NCI-H748 (cell line): ENCODE measurements around the gene NGLY1.

Experiments used
- DNase-seq: peaks from one replicate; lab custom pipeline; 2025; ENCODE audit not compliant: unreplicated experiment; lab: John Stamatoyannopoulos, UW

Gene NGLY1

DNA sequence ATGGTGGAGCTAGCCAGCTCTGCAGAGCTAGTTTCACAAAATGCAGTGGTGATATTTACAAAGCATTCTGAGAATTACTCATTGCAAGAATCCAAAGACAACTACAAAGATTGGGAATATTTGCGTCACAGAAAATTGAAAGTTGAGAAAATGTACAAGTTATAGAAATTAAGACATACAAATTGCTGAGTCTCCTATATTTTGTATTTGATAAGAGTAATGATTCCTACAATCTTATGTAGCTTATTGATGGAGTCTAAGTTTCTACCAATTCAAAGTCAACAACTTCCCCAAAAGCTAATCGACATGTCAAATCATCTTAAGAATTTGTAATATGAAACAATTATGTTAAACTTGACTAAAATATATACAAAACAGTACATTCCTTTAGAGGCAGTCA lies 72.2 kb downstream of the NGLY1 start:
- DNase-seq, result no peak

- DNase-seq, result no peak
Measured at GRCh38 chr3:25708036-25708435, 75.2 kb downstream of the NGLY1 start.

GRCh38 chr3:25707268-25707926 lies 75.8 kb downstream of the NGLY1 start:
- no peak for DNase-seq

- DNase-seq, result no peak
Measured at GRCh38 chr3:25706213-25706612, 77.0 kb downstream of the NGLY1 start.

DNA sequence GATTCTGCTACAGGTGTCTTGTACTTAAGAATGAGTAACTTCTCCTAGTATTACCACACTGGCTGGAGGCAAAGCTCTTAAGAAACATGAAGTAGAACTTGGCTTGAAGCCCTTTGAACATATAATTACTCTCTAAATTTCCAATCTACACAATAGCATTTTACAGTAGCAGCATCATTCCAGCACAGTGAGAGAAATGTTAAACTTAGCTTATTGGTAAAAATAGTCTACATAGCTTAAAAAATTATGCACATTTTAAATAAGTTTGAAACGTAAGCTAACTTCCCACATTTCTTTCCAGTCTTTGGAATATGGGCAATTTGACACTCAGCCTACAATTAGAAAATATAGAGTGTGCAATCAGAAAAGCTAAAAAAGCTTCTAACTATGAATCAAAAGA lies 85.7 kb downstream of the NGLY1 start:
- no peak for DNase-seq

GRCh38 chr3:25695731-25696420 lies 87.4 kb downstream of the NGLY1 start:
- DNase-seq, result no peak

- no peak for DNase-seq
Measured at GRCh38 chr3:25693238-25693637, 90.0 kb downstream of the NGLY1 start.

DNA sequence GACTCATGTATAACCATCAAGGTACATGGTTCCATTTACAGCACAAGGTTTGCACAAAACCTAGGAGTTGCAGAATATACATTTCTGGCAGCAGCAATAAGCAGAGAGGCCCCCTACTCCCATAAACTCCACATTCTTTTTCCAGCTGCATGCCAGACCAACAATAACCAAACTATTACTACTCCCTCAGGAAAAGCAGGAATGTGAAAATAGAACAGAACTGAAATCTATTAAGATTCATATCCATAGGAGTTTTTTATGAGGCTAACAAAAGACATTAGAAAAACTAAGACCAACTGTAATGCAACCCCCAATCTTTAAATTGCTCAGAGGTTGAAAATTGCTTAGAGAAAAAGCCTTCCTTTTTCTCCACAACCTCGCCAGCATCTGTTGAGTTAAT lies 90.9 kb downstream of the NGLY1 start:
- DNase-seq, result no peak

DNA sequence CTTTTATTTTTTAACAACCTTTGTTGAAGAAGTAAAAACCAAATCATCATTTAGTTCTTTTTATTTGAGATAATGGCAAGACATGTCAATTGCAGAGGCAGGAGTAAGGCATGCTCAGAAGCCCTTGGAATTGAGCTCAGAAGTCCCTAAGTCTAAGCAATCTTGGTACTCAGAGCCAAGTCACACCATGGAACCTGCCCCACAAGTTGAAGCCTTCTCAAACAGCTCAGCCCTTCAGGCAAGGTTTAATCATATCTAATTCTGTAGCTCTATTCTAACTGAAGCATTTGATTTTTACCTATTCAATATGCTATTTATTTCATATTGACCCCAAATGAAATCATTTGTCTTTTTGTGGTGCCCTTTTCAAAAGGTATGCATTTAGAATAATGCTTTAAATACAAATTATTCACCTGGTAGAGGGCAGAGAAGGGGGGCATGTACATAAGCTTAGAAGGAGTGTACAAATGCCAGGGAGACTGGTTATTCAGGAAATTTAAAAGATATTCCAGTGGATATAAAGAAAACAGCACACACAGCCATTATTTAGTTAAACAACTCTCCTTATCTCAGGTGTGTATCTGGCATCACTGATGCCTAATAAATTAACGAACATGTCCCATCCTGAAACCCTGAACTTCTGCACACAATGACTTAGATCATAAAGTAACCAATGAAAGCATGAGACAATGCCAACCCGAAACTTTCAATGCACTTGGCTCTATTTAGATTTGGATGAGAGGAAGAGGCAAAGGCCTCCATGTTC lies 92.3 kb downstream of the NGLY1 start:
- DNase-seq, result no peak

DNA sequence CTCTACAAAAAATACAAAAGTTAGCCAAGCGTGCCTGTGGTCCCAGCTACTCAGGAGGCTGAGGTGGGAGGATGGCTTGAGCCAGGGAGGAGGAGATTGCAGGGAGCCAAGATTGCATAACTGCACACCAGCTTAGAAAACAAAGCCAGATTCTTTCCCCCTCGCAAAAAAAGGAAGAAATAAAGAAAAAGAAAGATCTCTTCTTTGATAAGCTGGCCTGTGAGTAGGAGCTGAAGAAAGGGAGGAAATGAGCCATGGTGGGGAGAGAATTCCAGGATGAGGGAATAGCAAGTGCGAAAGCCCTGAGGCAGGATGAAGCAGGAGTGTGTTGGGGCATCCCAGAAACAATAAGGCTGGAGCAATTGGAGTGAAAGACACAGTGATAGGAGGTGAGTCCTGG lies 94.0 kb downstream of the NGLY1 start:
- DNase-seq, result no peak

GRCh38 chr3:25687742-25688141 lies 95.5 kb downstream of the NGLY1 start:
- no peak for DNase-seq

DNA sequence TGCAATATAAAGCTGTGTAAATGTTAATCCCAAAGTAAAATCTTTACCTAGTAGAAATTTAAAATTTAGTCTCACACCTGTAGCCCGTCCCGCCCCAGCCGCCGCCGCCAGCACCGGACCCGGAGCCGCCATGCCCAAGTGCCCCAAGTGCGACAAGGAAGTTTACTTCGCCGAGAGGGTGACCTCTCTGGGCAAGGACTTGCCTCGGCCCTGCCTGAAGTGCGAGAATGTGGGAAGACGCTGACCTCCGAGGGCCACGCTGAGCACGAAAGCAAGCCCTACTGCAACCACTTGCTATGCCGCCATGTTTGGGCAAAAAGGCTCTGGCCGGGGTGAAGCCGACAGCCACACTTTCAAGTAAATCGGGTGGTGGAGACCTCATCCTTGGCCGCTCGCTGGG lies 96.5 kb downstream of the NGLY1 start:
- no peak for DNase-seq

- no peak for DNase-seq
Measured at GRCh38 chr3:25683882-25684281, 99.4 kb downstream of the NGLY1 start.

DNA sequence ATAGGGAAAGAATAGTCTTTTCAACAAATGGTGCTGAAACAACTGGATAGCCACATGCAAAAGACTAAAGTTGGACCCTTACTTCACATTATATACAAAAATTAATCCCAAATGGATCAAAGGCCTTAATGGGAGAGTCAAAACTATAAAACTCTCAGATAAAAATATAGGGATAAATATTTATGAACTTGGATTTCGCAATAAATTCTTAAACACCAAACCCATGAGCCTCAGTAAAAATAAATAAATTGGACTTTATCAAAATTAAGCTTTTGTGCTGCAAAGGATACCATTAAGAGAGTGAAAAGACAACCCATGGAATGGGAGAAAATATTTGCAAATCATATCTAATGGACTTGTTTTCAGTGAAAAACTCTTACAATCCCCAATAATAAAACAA lies 99.8 kb downstream of the NGLY1 start:
- no peak for DNase-seq

- no peak for DNase-seq
Measured at GRCh38 chr3:25679642-25680302, 103.5 kb downstream of the NGLY1 start.

- no peak for DNase-seq
Measured at GRCh38 chr3:25679166-25679565, 104.1 kb downstream of the NGLY1 start.

GRCh38 chr3:25678581-25678980 lies 104.7 kb downstream of the NGLY1 start:
- DNase-seq, result no peak

- DNase-seq, result no peak
Measured at GRCh38 chr3:25677121-25677520, 106.1 kb downstream of the NGLY1 start.

DNA sequence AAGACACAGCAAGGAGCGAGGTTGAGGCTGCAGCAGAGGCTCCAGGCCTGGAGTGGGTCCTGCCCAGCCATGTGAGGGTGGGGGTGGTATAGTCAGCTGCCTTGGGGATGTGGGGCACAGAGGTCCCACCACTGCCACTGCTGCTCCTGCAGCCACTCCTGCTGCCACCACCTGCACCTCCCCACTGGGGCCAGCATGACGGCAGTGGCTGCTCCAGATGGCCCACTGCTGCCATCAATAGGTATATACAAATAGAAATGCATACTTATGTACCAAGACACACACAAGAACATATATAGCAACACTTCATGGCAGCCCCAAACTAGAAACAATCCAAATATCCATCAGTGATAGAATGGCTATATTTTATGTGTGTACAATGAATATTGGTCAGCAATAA lies 108.6 kb downstream of the NGLY1 start:
- no peak for DNase-seq

DNA sequence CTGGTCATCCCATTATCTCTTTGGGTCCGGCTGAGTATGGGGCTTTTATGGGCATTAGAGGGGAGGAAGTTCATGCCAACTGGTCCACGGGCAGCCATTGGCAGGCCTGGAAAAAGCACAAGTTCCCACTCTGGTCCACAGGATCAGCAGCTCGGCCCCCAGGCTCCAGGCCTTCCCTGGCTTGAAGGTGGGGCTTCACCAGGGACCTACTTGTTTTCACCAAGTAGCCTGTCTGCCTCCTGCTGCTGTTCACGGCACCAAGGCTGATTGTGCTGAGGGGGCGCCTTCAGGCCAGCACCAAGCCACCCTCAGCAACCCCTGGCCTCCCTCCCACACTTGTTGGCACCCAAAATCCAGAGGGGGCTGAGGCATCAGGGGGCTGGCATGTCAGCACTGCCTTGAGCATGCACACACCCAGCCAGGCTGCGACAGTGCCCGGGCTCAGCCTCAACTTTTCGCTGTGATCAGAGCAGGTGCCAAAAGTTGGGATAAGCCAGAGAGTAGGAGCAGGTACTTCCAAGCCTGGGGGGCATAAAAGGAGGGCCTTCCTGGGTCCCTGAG lies 109.4 kb downstream of the NGLY1 start:
- no peak for DNase-seq
